Measurements from ENCODE around the gene MND1.

DNA sequence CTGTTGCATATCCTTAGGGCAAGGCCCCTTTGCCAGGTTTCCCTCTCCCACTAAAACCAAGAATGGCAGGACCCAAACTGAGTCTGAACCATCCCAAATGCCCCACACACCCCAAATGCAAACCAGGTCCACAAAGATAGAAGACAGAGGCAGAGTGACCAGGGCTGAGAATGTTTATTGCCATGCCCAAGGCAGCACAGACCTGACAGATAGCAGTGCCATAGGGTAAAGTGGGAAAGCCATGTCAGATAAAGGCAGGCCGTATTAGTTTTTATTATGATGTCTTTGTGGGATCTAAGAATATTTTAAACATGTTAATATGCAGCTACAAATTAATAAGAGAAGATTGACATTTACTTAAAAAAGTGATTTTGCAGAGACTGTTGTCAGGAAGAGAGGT, 29.6 kb upstream of the MND1 start:
- TF ChIP-seq CTCF (IDR thresholded peaks at IDR 0.05) (no peak), POLR2A (IDR thresholded peaks at IDR 0.05) (no peak)
